Amygdala (tissue), 56 donors: ENCODE results near the gene AHCYL2.
"Not testable (repeated sequence)": the region's sequence is repeated elsewhere in the genome, so short reads cannot be mapped to it uniquely, and the experiment has no call there.

Experiments used
- DNase-seq, 56 donors: peaks; one replicate each; lab custom pipeline; 2025; lab: John Stamatoyannopoulos, UW

AHCYL2 gene

GRCh38 chr7:129281163-129281562 lies 56.3 kb downstream of the AHCYL2 start:
- no peak for DNase-seq

DNA sequence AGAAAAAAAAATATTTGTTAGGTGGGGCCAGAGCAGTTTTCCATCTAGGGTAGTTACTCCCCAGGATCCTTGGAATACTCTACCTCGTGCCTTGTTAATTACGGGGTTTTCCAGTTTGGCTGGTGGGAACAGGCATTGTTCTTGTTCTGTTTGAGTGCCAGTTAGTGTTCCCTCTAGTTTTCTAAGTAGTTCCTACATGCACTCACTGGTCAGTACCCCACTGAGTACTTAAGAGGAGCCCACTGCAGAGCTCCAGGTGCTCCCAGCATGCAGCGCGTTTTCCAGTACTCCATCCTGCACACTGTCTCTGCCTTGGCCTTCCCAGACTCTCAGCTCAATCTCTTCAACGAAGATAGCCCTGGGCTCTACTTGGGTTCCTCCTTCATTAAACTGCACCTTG lies 58.0 kb downstream of the AHCYL2 start:
- no peak for DNase-seq

- DNase-seq, result no peak
Measured at GRCh38 chr7:129283936-129284335, 59.1 kb downstream of the AHCYL2 start.

DNA sequence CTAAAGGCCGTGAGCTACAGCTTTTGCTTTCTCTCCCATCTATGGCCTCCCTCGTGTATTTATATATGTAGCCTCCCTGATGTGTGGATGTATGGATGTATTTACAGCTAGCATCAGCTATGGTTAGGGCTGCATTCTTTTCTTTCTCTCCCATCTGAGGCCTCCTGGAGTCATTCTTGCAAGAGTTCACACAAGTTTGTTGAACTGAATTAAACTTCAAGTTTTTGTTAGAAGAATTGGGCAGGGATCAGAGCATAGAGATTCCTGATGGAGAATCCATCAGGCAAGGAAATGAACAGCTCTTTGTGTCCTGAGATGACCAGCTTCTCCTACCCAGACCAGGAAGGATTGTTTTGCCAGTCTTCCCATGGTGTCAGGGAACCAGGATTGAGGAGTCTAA lies 60.3 kb downstream of the AHCYL2 start:
- no peak for DNase-seq

DNA sequence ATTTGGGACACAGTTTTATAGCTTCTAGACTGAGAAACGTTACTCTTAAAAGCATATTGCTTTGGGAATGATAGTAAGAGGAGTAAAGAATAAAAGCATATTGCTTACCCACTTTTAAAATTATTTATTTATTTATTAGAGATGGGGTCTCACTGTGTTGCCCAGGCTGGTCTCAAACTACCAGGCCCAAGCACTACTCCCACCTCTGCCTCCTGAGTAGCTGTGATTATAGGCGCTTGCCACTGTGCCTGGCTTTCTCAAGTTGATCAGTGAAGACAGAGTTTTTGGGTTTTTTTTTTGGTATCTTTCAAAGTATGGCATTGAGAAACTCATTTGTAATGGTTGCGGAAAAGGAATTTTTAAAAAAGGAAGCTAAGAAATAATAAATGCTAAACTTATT lies 68.0 kb downstream of the AHCYL2 start:
- no peak for DNase-seq

- no peak for DNase-seq
Measured at GRCh38 chr7:129295015-129295423, 70.2 kb downstream of the AHCYL2 start.

- DNase-seq, result peak in 9 of 56 donors; percentile 4 to 62 (median 13)
Measured at GRCh38 chr7:129298268-129298893, 73.6 kb downstream of the AHCYL2 start.

GRCh38 chr7:129299889-129300288 lies 75.1 kb downstream of the AHCYL2 start:
- DNase-seq, result no peak

GRCh38 chr7:129300299-129300698 lies 75.5 kb downstream of the AHCYL2 start:
- not testable (repeated sequence) for DNase-seq

DNA sequence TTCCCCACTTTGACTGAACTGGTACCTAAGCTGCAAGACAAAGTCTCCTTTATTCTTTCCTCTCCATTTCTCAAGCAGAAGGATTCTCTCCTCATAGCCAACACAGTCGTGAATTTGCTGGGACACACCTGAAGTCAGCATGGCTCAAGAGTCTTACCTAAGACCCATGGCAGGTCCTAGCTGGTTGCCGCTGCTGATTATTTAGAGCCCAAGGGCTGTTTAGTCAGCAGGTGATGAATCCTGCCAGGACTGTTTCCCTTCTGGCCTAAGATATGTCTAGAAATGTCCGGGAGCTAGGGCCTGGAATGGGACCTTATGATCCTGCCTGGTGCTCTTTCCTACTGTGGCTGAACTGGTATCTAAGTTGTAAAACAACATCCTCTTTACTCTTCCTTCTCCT lies 82.8 kb downstream of the AHCYL2 start:
- no peak for DNase-seq

DNA sequence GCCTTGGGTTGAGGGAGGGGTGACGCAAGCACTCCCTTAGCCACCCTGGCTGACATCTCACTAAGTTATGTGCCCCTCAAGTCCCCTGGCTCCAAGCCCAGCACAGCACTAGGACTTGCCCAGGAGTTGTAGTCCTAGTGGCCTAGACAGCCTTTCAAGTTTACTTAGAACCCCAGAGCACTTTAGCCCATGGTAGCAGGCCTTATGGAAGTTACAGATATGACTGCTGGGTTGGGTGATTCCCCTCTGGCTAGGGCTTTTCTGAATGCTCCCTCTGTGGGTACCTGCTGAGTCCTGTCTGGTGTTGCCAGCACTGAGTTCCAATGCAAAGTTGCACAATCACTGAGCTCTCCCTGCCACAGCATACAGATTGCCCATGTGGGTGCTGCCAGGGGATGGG lies 83.2 kb downstream of the AHCYL2 start:
- DNase-seq, result peak in 16 of 56 donors; percentile 1 to 20 (median 11)

DNA sequence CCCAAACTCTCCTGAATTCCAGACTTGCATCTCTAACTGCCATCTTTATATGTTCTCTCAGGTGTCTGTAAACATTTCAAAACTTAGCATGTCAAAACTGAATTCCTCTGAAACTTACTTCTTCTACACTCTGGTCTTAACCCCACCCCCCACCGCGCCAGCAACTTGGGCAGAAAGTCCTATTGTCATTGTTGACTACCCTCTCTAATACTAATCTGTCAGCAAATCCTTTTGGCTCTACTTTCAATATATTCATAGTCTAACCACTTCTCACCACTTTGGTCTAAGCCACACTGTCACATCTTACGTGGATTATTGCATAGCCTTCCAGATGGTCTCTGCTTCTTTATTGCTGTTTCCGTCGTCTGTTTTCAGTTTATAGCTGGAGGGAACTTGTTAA lies 86.6 kb downstream of the AHCYL2 start:
- DNase-seq, result no peak

GRCh38 chr7:129313282-129313681 lies 88.5 kb downstream of the AHCYL2 start:
- DNase-seq, result no peak

DNA sequence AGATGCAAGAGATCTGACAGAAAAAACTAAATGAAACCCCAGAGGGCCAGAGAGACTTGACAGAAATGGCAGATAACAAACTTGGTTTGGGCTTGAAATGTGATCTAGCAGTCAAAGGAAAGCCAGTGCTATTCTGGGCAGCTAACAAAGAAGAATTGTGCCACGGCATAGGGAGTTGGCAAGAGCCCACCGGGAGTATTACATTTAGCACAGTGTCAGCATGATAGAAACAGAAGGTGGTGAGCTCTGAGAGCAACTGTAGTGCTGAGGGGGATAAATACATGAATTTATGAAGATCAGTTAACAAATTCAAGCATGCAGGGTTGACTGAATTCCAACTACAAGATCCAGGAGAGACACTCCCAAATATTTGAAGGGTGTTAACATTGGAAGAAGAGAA lies 91.1 kb downstream of the AHCYL2 start:
- DNase-seq, result peak in 42 of 56 donors; percentile 2 to 77 (median 28)

GRCh38 chr7:129317450-129317849 lies 92.6 kb downstream of the AHCYL2 start:
- no peak for DNase-seq

DNA sequence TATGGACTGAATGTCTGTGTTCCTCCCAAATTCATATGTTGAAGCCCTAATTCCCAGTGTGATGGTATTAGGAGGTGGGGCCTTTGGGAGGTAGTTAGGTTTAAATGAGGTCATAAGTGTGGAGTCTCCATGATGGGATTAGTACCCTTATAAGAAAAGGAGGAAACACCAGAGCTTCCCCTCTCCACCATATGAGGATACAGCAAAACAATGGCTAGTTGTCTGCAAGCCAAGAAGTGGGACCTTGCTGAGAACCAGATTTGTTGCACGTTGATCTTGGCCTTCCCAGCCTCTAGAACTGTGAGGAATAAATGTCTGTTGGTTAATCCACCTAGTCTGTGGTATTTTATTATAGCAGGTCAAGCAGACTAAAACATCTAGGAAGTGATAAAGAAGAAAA lies 102.2 kb downstream of the AHCYL2 start:
- DNase-seq, result no peak

GRCh38 chr7:129332254-129333035 lies 107.6 kb downstream of the AHCYL2 start:
- DNase-seq, result no peak

DNA sequence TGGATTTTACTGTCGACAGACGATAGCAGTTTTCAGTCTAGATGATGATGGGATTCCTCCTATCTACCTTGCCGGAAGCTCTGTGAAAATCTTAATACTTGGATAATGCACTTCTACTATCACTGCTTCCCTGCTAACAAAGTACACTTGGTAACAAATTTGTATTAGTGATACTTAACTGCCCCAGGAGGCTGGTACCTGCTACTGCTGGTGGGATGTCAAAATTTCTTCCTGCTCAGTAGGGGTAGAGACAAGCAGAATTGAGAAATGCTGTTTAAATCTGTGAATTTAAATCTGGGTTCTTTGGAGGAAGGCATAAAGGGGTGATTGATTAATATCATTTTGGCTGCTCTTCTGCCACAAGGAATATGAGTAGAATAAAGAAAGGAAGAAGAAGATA lies 109.6 kb downstream of the AHCYL2 start:
- no peak for DNase-seq

DNA sequence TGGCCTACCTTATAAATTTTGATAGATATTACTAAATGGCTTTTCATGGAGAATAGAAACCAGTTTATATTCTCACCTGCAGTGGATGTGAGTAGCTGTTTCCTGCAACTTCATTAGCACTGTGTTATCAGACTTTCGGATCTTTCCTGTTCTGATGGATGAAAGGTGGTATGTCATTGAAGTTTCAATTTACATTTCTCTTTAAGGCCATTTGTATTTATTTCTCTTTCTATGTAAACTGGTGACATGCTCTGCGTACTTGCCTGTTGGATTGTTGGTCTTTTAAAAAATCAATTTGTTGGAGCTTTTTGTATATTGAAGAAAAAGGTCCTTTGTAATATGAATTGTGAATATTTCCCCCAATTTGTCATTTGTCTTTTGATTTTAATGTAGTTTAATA lies 113.6 kb downstream of the AHCYL2 start:
- DNase-seq, result no peak

DNA sequence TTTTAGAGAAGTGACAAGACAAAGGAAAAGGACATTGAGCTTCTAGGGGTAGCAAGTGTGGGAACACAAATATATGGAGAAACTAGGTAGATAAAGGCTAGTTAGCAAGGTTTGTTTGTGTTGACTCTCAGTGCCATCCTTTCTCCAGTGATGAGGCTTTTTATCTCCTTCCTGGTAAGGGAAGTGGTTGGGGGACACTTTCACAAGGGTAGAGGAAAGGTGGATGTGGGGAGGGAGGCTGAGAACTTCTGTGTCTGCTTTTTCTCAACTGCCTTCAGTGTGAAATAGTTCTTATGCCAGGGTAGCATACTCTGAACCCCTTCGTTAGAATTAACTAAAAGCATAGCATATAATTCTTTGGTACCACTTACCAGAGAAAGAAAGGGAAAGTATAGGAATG lies 116.4 kb downstream of the AHCYL2 start:
- DNase-seq, result no peak

DNA sequence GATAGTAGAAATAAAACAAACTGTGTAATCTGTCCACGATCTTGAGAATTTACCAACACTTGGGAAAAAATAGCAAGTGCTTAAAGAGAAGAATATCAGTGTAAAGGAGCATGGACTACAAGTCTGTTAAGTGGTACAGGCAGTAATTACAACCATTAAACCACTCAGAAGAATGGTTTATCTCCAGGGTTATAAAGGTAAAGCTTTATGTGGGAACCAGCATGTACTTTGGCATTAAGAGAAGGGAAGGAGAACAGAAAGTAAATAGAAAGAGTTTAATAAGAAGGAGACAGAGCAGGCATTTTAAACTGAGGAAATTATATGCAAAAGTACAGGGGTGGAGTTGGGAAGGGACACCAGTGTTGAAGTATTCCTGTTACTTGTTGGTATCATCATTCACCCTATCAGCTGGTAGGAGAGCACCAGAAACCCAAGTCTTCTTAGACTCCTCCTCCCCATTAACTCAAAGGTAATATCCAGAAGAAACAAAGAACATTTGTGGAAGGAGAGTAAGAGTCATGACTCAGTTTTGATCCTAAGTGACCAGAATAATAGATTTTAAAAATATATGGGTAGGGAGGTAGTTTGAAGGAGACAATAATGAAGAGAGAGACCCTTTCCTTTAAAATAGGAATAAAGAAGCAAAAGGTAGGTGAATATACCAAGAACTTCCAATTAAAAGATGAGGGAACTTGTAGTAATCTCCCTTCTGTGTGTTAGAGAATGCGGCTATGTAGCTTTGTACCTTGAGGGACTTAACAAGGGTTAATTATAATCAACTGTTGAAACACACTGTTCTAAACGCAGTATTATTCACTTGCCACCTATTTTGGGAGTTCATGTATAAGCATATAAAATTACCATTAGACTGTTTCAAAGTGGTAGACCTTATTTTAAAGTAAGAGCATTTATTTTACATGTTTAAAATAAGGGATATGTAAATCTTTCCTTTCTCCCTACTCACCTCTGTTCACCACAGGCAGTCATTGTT lies 117.3 kb downstream of the AHCYL2 start:
- DNase-seq, result no peak
